Measurements from ENCODE around the gene C1QTNF12. TPM values are rescaled to one million over a fixed set of nuclear protein-coding genes. Genes with fewer than 3 reads are reported as not detected.
"Not testable (repeated sequence)": the region's sequence is repeated elsewhere in the genome, so short reads cannot be mapped to it uniquely, and the experiment has no call there.

The C1QTNF12 gene
- polyA plus RNA-seq, 4 donors: 9.0 to 20.6 (median 9.9) TPM

DNA sequence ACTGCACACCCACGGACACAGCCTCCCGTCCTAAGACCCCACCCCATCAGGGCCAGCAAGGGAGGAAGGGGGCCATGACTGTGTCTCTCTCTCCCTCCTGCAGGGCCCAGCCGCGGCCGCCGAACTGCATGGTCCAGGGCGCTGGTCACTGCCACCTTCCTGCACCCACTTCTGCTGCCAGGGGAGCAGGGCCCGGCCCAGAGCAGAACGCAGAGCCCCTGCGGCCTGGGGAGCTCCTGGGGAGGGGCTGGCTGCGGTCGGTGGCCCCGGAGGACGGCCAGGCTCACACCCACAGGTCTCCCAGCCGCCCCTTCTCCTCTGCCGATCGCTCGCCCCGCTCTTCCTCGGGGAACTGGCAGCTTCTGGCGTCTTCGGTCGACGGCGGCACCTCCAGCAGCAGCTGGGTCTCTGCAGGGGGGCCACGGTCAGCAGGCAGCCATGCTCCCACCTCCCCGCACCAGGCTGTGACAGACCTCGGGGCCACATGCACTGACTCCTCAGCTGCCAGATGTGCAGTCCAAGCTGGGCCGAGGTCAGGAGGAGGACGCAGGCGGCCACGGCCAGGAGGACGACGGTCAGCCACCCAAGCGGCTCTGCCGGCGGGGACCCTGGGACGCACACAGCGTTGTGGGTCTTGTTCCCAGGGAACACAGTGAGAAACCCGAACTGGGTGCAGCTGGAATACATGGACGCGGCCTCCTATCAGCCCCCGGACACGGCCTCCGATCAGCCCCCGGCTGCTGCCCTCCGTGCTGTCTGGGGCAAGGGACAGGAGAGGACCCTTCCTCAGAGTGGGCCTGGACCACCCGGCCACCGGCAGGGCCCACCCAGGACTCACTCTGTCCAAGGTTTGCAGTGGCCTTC is 42.7 kb downstream of the C1QTNF12 start:
- DNase-seq (ENCODE audit: low read depth in 4 of 4, low spot score in 3 of 4): no peak

DNA sequence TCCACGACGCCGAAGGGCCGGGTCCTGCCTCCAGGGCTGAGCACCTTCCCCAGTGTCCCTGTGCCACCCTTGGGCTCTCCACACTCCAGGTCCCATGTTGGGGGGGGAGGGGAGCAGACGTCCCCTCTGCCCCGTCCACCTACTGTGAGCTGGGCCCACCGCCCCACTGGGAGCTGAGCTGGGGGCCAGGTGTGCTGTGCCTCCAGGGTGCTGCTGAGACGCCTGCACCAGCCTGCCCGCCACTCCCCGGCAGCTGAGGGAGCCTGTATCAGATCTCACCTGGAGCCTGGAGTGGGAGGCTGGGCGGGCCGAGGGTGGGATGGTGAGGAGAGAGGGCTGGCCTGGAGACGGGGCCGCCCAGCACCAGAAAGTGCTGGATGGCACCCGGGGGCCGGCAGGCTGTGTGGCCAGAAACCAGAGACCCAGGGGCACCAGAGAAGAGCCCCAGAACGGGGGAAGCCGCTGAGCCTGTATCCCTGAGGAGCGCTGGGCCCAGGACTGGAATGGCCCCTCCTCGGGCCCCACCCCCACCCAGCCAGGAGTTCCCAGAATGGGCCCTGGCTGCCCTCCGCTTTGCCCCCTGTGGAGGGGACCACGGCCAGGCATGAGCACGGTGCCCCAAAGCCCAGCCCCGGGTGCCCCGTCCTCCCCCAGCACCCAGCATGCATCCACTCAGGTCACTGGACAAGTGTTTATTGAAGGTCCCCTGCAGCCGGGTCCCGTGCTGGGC is 43.5 kb downstream of the C1QTNF12 start:
- DNase-seq (ENCODE audit: low read depth in 4 of 4, low spot score in 3 of 4): no peak

DNA sequence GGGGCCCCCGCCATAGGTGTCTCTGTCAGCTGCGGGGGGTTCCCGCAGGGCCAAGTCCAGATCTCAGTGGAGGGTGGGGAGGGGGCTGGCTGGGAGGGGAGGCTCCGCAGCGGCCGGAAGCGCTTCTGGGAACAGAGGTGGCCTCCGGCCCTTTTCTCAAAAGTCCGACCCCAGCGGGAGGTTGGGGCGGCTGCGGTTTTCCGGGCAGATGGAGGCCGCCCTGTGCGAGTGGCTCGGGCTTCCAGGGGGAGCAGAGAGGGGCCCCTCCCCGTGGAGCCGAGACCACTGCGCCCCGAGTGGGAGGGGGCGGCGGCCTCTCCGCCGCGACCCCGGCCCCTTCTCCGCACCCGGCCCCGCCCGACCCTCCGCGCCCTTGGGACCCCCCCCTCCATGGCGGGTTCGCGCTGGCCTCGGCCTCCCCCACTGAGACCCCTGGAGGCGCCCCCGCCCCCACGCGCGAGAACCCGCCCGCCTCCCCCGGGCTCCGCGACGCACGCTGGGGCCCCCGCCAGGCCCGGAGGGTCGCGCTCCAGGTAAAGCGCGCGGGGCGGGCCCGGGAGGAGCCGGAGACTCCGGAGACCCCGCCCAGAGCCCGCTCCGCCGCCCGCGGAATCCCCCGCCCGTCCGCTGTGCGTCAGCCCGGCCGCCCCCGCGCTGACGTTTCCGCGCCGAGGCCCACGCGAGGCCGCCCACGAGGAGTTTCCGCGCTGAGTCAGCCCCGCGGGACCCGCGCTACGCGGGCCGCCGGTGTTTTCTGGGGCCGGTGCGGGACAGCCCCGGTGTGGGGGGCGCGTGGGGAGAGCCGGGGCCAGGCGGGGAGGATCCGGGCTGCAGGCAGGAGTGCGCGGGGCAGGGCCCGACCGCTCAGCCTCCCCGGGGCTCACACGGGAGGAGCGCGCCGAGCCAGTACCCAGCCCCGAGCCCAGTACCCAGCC is 45.4 kb downstream of the C1QTNF12 start:
- DNase-seq (ENCODE audit: low read depth in 4 of 4, low spot score in 3 of 4): no peak

DNA sequence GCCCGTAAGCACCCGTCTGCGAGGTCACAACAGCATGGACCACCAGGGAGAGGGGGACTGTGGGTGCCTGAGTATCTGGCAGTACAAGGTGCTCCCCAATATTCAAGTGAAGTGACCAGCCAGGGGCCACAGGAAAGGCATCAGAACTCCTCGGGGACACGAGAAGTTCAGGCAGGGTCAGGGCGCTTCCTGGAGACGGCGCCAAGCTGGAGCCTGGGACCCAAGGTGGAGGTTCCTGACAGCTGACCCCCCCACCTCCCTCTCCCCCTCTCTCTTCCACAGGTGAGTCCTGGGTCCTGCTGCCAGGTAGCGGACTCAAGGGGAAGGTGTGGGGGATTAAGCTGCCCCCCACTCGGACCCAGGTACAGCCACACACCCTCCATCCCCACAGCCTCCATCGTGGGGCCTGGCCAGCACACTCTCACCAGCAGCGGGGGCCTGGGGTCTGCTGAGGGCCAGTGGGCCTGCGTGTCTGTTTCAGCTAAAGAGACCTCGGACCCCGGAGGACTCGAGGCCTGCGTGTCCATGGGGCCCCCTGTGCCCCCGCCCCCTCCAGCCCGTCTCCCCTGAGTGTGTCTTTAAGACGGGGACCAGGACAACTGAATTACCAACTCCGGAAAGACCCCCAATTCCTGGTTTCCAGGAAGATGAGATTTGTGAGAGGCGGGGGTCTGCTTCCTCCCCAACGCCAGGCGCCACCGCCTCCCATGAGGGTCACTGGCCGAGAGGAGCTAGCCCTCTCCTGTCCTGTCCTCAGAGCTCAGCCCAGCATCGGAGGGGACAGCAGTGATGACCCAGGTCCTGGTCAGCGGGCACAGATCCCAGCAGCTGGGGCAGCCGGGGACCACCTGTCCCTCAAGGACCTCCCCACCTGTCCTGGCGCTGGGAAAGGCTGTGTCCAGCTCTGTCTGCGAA is 46.3 kb downstream of the C1QTNF12 start:
- DNase-seq (ENCODE audit: low read depth in 4 of 4, low spot score in 3 of 4): no peak

DNA sequence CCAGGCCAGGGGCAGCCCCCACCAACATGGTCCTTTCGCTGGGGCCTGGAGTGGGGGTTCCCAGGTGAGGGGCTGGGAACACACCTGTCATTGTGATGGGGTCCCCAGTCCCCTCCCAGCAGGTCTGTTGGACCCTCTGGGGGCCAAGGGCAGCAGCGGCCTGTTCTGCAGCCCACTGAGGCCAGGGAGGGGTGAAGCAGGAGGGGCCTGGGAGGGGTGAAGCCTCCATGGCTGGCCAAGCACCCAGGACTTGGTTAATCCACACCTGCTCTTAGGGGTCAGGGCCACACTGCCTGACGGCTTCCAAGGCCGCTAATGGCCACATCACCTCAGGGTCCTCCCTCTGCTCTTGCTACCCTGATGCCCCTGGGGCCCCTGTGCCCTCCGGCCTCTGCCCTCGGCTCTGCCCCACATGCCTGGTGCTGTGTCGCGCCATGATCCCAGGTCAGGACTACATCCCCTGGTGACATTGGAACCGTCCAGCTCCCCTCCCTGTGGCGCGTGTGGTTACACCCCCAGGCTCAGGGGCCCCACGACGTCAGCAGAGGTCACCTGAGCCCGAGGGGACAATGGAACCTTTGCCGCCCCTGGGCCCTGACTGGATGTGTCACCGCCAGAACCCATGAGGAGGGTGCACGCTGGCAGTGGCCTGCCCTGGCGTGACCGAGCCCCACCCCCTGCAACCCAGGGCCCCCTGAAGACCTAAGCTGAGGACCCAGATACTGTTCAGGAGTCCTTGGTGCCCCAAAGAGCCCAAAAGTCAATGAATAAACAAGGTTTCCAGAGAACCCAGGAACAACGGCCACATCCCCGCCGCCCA is 47.2 kb downstream of the C1QTNF12 start:
- no peak for DNase-seq (ENCODE audit: low read depth in 4 of 4, low spot score in 3 of 4)

DNA sequence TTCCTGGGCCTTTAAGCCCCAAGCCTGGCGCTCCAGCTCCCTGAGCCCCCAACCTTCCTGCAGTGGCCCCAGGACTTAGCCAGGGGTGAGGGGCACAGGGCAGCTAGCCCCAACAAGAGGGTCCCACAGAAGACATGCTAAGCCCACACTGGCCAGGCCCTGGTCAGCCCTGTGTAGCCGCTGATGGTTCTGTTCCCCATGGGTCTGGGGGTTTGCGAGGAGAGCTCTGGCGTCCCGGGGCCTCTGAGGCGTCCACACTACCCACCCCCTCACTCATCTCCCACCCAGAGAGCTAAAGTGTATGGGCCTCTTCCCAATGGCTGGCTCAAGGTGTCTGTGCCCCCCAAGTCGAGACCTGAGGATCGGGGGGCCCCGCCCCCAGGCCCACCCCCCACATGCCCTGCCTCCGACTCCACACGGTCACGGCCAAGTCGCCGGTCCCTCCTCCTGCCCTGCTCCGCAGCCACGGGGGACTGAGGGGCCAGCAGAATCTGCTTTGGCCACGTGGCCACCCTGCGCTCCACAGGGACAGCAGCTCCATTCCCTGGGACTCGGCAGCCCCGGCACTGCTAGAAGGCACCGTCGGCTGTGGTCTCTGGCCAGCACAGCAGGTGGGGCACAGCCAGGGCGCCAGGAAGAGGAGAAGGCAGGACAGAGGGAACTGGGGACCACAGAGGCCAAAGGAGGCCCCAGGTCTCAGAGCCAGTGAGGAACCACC is 47.9 kb downstream of the C1QTNF12 start:
- DNase-seq (ENCODE audit: low read depth in 4 of 4, low spot score in 3 of 4): no peak

GRCh38 chr1:1197551-1198422 is 48.7 kb downstream of the C1QTNF12 start:
- DNase-seq (ENCODE audit: low read depth in 4 of 4, low spot score in 3 of 4): no peak

GRCh38 chr1:1197188-1197500 is 49.4 kb downstream of the C1QTNF12 start:
- no peak for DNase-seq (ENCODE audit: low read depth in 4 of 4, low spot score in 3 of 4)

- no peak for DNase-seq (ENCODE audit: low read depth in 4 of 4, low spot score in 3 of 4)
These were observed 49.9 kb downstream of the C1QTNF12 start for GRCh38 chr1:1196431-1197187.

DNA sequence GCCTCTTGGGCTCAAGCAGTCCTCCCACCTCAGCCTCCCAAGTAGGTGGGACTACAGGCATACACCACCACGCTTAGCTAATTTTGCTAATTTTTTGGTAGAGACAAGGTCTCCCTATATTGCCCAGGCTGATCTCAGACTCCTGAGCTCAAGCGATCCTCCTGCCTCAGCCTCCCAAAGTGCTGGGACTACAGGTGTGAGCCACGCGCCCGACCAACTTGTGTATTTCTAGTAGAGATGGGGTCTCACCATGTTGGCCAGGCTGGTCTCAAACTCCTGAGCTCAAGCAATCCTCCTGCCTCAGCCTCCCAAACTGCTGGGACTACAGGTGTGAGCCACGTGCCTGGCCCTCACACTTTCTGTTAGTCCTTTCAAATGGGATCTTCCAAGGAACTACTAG is 50.8 kb downstream of the C1QTNF12 start:
- DNase-seq (ENCODE audit: low read depth in 4 of 4, low spot score in 3 of 4): not testable (repeated sequence)

DNA sequence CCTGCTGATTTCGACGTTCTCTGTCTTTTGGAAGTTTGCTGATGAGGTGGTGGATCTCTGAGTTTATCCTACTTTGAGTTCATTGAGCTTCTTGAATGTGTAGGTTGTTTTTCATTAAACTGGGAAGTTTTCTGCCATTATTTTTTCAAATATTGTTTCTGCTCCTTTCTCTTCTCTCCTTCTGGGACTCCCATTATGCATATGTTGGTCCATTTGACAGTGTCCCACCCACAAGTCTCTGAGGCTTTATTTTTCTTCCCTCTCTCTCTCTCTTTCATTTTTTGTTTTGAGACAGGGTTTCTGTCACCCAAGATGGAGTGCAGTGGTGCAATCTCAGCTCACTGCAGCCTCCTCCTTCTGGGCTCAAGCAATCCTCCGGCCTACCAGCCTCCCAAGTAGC is 51.8 kb downstream of the C1QTNF12 start:
- no peak for DNase-seq (ENCODE audit: low read depth in 4 of 4, low spot score in 3 of 4)

Other genes starting within 250 kb of the C1QTNF12 start
- gene HES4, start 246.6 kb downstream of the C1QTNF12 start, polyA plus RNA-seq (ENCODE audit: insufficient read length in 4 of 4): 10 to 100 TPM; 16.7 to 56.7 (median 20.2) TPM
- 10 to 100 TPM in 3 of 4 donors, 1 to 10 TPM in 1; 9.1 to 15.7 (median 13.3) TPM for gene ISG15, start 233.2 kb downstream of the C1QTNF12 start, polyA plus RNA-seq (ENCODE audit: insufficient read length in 4 of 4)
- gene AGRN, start 226.6 kb downstream of the C1QTNF12 start, polyA plus RNA-seq (ENCODE audit: insufficient read length in 4 of 4): 100 to 1,000 TPM; 200 to 311 (median 231) TPM
- gene RNF223, start 172.4 kb downstream of the C1QTNF12 start, polyA plus RNA-seq (ENCODE audit: insufficient read length in 4 of 4): under 1 TPM; 0.14 to 0.88 (median 0.37) TPM
- gene C1orf159, start 130.6 kb downstream of the C1QTNF12 start, polyA plus RNA-seq (ENCODE audit: insufficient read length in 4 of 4): 10 to 100 TPM in 1 of 4 donors, 1 to 10 TPM in 3; 7.9 to 14.8 (median 9.5) TPM
- gene TTLL10, start 72.8 kb downstream of the C1QTNF12 start, polyA plus RNA-seq (ENCODE audit: insufficient read length in 4 of 4): under 1 TPM; 0.33 to 0.83 (median 0.63) TPM
- gene TNFRSF18, start 40.1 kb downstream of the C1QTNF12 start, polyA plus RNA-seq (ENCODE audit: insufficient read length in 4 of 4): 1 to 10 TPM in 1 of 4 donors, under 1 TPM in 2, not detected in 1; 0.29 to 1.1 (median 0.67) TPM
- 1 to 10 TPM; 1.6 to 2.5 (median 2.2) TPM for gene TNFRSF4, start 32.6 kb downstream of the C1QTNF12 start, polyA plus RNA-seq (ENCODE audit: insufficient read length in 4 of 4)
- gene SDF4, start 14.7 kb downstream of the C1QTNF12 start, polyA plus RNA-seq (ENCODE audit: insufficient read length in 4 of 4): 100 to 1,000 TPM; 115 to 137 (median 133) TPM
- gene B3GALT6, start 14.5 kb downstream of the C1QTNF12 start, polyA plus RNA-seq (ENCODE audit: insufficient read length in 4 of 4): 10 to 100 TPM; 18.0 to 28.4 (median 20.6) TPM
- 10 to 100 TPM; 47.7 to 57.5 (median 52.6) TPM for gene UBE2J2, start 27.1 kb upstream of the C1QTNF12 start, polyA plus RNA-seq (ENCODE audit: insufficient read length in 4 of 4)
- 1 to 10 TPM; 4.2 to 8.5 (median 4.9) TPM for gene SCNN1D, start 33.7 kb upstream of the C1QTNF12 start, polyA plus RNA-seq (ENCODE audit: insufficient read length in 4 of 4)
- 10 to 100 TPM; 21.7 to 38.7 (median 24.4) TPM for gene ACAP3, start 61.2 kb upstream of the C1QTNF12 start, polyA plus RNA-seq (ENCODE audit: insufficient read length in 4 of 4)
- gene PUSL1, start 61.9 kb upstream of the C1QTNF12 start, polyA plus RNA-seq (ENCODE audit: insufficient read length in 4 of 4): 10 to 100 TPM in 1 of 4 donors, 1 to 10 TPM in 3; 6.5 to 12.2 (median 7.2) TPM
- gene INTS11, start 77.9 kb upstream of the C1QTNF12 start, polyA plus RNA-seq (ENCODE audit: insufficient read length in 4 of 4): 100 to 1,000 TPM; 104 to 117 (median 110) TPM
- 10 to 100 TPM; 11.6 to 20.7 (median 14.5) TPM for gene CPTP, start 78.1 kb upstream of the C1QTNF12 start, polyA plus RNA-seq (ENCODE audit: insufficient read length in 4 of 4)
- gene TAS1R3, start 84.6 kb upstream of the C1QTNF12 start, polyA plus RNA-seq (ENCODE audit: insufficient read length in 4 of 4): under 1 TPM; 0.22 to 0.56 (median 0.33) TPM
- gene DVL1, start 102.7 kb upstream of the C1QTNF12 start, polyA plus RNA-seq (ENCODE audit: insufficient read length in 4 of 4): 10 to 100 TPM; 27.0 to 56.4 (median 28.5) TPM
- 100 to 1,000 TPM; 177 to 242 (median 190) TPM for gene MXRA8, start 111.8 kb upstream of the C1QTNF12 start, polyA plus RNA-seq (ENCODE audit: insufficient read length in 4 of 4)
- gene AURKAIP1, start 128.5 kb upstream of the C1QTNF12 start, polyA plus RNA-seq (ENCODE audit: insufficient read length in 4 of 4): 100 to 1,000 TPM in 1 of 4 donors, 10 to 100 TPM in 3; 63.0 to 110 (median 64.3) TPM
- 100 to 1,000 TPM; 232 to 273 (median 238) TPM for gene CCNL2, start 152.6 kb upstream of the C1QTNF12 start, polyA plus RNA-seq (ENCODE audit: insufficient read length in 4 of 4)
- 100 to 1,000 TPM; 110 to 137 (median 115) TPM for gene MRPL20, start 160.6 kb upstream of the C1QTNF12 start, polyA plus RNA-seq (ENCODE audit: insufficient read length in 4 of 4)
- gene ANKRD65, start 174.6 kb upstream of the C1QTNF12 start, polyA plus RNA-seq (ENCODE audit: insufficient read length in 4 of 4): 10 to 100 TPM in 2 of 4 donors, 1 to 10 TPM in 2; 6.6 to 19.9 (median 11.9) TPM
- 10 to 100 TPM; 53.9 to 92.3 (median 63.1) TPM for gene VWA1, start 189.0 kb upstream of the C1QTNF12 start, polyA plus RNA-seq (ENCODE audit: insufficient read length in 4 of 4)
- 1 to 10 TPM; 1.4 to 3.1 (median 3.1) TPM for gene ATAD3C, start 203.0 kb upstream of the C1QTNF12 start, polyA plus RNA-seq (ENCODE audit: insufficient read length in 4 of 4)
- gene ATAD3B, start 225.0 kb upstream of the C1QTNF12 start, polyA plus RNA-seq (ENCODE audit: insufficient read length in 4 of 4): 10 to 100 TPM in 2 of 4 donors, 1 to 10 TPM in 2; 9.1 to 15.9 (median 12.4) TPM

Measured in right renal pelvis (tissue), 4 donors.